BE2C (cell line): Measurements from ENCODE around the gene NKTR.

Experiments used
- DNase-seq: peaks from one replicate; pipeline ENCODE4 v3.0.0-alpha.2; 2020
- H3K27me3 ChIP-seq: fragments of 250-450 bp; sonication (Bioruptor Pico); 2 replicates; pipeline ENCODE4 v1.5.1; 2020; ENCODE audit warnings: mild to moderate bottlenecking
- H3K36me3 ChIP-seq: fragments of 250-450 bp; sonication (Bioruptor Pico); 2 replicates; pipeline ENCODE4 v1.5.1; 2020; ENCODE audit warnings: mild to moderate bottlenecking
- H3K4me1 ChIP-seq: fragments of 250-450 bp; sonication (Bioruptor Pico); 2 replicates; pipeline ENCODE4 v1.5.1; 2020
- H3K4me3 ChIP-seq: 2 replicates; pipeline ENCODE4 v1.5.1; 2011; ENCODE audit warnings: low read depth, low read length
- H3K9me3 ChIP-seq: fragments of 250-450 bp; sonication (Bioruptor Pico); 2 replicates; pipeline ENCODE4 v1.5.1; 2020
- TF ChIP-seq, protein P1 (sequence below): IDR thresholded peaks from 2 replicates; pipeline ENCODE4 v1.5.1; 2012; ENCODE audit warnings: mild to moderate bottlenecking, low read depth, low read length

Gene NKTR

DNA sequence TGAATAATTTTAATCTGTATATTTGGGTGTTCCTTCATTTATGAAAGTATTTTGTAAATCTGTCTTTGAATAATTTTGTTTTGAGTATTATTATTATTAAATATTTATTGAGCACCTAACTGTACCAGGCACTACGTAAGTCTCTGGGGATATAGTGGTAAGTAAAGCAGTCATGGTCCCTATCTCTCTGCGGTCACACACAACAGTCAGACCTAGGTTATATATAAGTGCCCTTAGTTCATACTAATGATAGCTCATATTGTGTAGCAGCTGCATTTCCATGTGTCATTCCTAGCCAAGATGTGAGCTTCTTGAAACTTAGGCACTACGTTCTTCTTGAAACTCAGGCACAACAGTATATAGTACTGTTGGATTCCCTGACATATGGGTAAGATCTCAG lies 12.4 kb downstream of the NKTR start:
- TF ChIP-seq, protein P1, sequence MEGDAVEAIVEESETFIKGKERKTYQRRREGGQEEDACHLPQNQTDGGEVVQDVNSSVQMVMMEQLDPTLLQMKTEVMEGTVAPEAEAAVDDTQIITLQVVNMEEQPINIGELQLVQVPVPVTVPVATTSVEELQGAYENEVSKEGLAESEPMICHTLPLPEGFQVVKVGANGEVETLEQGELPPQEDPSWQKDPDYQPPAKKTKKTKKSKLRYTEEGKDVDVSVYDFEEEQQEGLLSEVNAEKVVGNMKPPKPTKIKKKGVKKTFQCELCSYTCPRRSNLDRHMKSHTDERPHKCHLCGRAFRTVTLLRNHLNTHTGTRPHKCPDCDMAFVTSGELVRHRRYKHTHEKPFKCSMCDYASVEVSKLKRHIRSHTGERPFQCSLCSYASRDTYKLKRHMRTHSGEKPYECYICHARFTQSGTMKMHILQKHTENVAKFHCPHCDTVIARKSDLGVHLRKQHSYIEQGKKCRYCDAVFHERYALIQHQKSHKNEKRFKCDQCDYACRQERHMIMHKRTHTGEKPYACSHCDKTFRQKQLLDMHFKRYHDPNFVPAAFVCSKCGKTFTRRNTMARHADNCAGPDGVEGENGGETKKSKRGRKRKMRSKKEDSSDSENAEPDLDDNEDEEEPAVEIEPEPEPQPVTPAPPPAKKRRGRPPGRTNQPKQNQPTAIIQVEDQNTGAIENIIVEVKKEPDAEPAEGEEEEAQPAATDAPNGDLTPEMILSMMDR = no peak
- Histone ChIP-seq H3K36me3 (no peaks in the 10 kb centered on the region), H3K27me3 (no peaks in the 10 kb centered on the region), H3K4me3 (no peak overlapping the region), H3K9me3 (no peaks in the 10 kb centered on the region), H3K4me1 (no peaks in the 10 kb centered on the region)
- DNase-seq = no peak

GRCh38 chr3:42613462-42613861 lies 13.0 kb downstream of the NKTR start:
- Histone ChIP-seq H3K4me3 (no peak overlapping the region), H3K27me3 (no peaks in the 10 kb centered on the region), H3K4me1 (no peaks in the 10 kb centered on the region), H3K9me3 (no peaks in the 10 kb centered on the region), H3K36me3 (no peaks in the 10 kb centered on the region)
- TF ChIP-seq, protein P1 = peak; percentile 36
- DNase-seq = no peak

- no peaks in the 10 kb centered on the region for H3K27me3 ChIP-seq
- no peaks in the 10 kb centered on the region for H3K9me3 ChIP-seq
- peaks cover 9% of the 10 kb centered on the region; the same call in 1 of the 2 replicates for H3K36me3 ChIP-seq
- H3K4me1 ChIP-seq = no peaks in the 10 kb centered on the region
- H3K4me3 ChIP-seq = no peak overlapping the region
- TF ChIP-seq, protein P1 = no peak
- DNase-seq = no peak
These were observed 31.1 kb downstream of the NKTR start for GRCh38 chr3:42631620-42632019.

DNA sequence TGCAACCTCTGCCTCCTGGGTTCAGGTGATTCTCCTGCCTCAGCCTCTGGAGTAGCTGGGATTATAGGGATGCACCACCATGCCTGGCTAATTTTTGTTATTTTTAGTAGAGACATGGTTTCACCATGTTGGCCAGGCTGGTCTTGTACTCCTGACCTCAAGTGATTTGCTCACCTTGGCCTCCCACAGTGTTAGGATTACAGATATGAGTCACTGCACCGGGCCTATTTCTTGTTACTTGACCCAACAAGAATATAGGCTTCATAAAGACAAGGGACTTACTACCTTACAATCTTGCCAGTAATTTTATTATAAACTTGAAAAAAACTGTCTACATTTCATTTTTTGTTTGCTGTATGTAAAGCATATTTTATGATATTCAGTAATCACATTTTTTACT lies 31.7 kb downstream of the NKTR start:
- Histone ChIP-seq H3K9me3 (no peaks in the 10 kb centered on the region), H3K27me3 (no peaks in the 10 kb centered on the region), H3K36me3 (peaks cover 14% of the 10 kb centered on the region; the same call in 1 of the 2 replicates), H3K4me3 (no peak overlapping the region), H3K4me1 (no peaks in the 10 kb centered on the region)
- TF ChIP-seq, protein P1 = no peak
- no peak for DNase-seq

GRCh38 chr3:42633544-42633943 lies 33.1 kb downstream of the NKTR start:
- TF ChIP-seq, protein P1 = no peak
- no peaks in the 10 kb centered on the region for H3K4me1 ChIP-seq
- H3K4me3 ChIP-seq = no peak overlapping the region
- H3K27me3 ChIP-seq = no peaks in the 10 kb centered on the region
- peaks cover 14% of the 10 kb centered on the region for H3K36me3 ChIP-seq
- DNase-seq = no peak
- no peaks in the 10 kb centered on the region for H3K9me3 ChIP-seq

GRCh38 chr3:42635111-42635510 lies 34.6 kb downstream of the NKTR start:
- DNase-seq = no peak
- no peaks in the 10 kb centered on the region for H3K27me3 ChIP-seq
- no peaks in the 10 kb centered on the region for H3K4me1 ChIP-seq
- TF ChIP-seq, protein P1 = 0 out of 2 replicates have a peak, but pooled peaks have one; percentile 12
- peaks cover 19% of the 10 kb centered on the region for H3K36me3 ChIP-seq
- H3K9me3 ChIP-seq = no peaks in the 10 kb centered on the region
- no peak overlapping the region for H3K4me3 ChIP-seq
